Measurements from ENCODE around the gene CDK5RAP2. TPM values are rescaled to one million over a fixed set of nuclear protein-coding genes. Genes with fewer than 3 reads are reported as not detected.

The CDK5RAP2 gene
- polyA plus RNA-seq, 1 donor (not counting 4 experiments of a cell fraction or from before 2014, with no cell fraction given): 22.4 TPM

DNA sequence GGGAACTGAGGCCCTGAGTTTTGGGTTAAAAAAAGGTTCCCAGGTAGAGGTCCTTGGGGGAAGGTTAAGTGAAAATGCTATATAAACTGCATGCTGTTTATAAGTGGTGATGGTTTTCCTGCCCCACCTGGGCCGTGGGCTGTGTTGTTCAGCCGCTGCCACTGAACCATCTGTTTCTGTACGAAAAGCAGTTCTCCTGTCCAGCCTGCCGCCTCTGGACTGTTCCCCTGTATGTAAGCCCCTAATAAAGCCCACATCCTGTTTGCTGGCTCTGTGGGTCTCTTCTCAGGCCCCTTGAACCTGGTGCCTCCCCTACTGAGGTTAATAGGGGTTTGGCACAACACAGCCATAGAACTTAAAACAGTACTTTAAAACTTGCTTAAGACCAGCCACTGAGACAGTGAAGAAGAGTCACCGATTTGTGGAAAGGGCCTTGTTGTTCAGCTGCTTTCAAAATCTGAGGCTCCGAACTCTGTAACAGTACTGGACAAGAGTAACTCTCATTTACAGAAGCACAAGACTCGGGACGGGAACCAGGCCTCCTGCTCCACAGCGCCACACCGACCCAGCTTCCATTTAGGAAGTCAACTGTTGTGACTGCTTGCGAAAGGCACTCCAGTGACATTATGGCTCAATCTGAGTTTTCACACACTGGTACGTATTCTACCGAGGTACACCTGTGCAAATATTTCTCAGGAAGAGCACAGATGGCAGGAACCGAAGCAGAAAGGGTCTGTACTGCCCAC, 192.5 kb downstream of the CDK5RAP2 start:
- H3K4me2 ChIP-seq (ENCODE audit: control insufficient read depth, extremely low read depth, insufficient read depth, low read depth, low read length): no peak overlapping the region
- no peak for DNase-seq (ENCODE audit: low read depth, low spot score)
- no peaks in the 10 kb centered on the region for H3K4me1 ChIP-seq (ENCODE audit: control insufficient read depth, extremely low read depth, insufficient read depth, low read length)
- no peak overlapping the region for H3K4me3 ChIP-seq (ENCODE audit: control insufficient read depth in 2 of 3, extremely low read depth in 1 of 3, insufficient read depth in 2 of 3, low read depth in 1 of 3, low read length in 3 of 3)
- H3K9me3 ChIP-seq (ENCODE audit: control insufficient read depth, low read depth, low read length): no peaks in the 10 kb centered on the region
- no peaks in the 10 kb centered on the region for H3K79me2 ChIP-seq (ENCODE audit: control insufficient read depth, insufficient read depth, low read length)
- H3K36me3 ChIP-seq (ENCODE audit: control insufficient read depth in 2 of 2, extremely low read depth in 1 of 2, insufficient read depth in 2 of 2, low read length in 2 of 2): peaks cover 9 to 28% of the 10 kb centered on the region in 2 experiments
- no peaks in the 10 kb centered on the region for H3K9me1 ChIP-seq (ENCODE audit: control insufficient read depth, extremely low read depth, insufficient read depth, low read length)
- dilution Hi-C loops (cut with MboI; ENCODE audit: extremely low pct_ligation_motif_present, low sequenced_read_pairs): no loop called here
- no peak for FAIRE-seq
- H3K9ac ChIP-seq (ENCODE audit: control insufficient read depth, extremely low read depth, insufficient read depth, low read length): no peak overlapping the region
- H2AFZ ChIP-seq (ENCODE audit: control insufficient read depth, low read length): no peak overlapping the region
- no peaks in the 10 kb centered on the region for H4K20me1 ChIP-seq (ENCODE audit: control insufficient read depth, extremely low read depth, insufficient read depth, low read length)
- H3K27ac ChIP-seq (ENCODE audit: control insufficient read depth, insufficient read depth, low read length): no peak overlapping the region
- TF ChIP-seq EZH2 (IDR thresholded peaks at IDR 0.05; ENCODE audit: low read length) (no peak), CTCF (optimal IDR thresholded peaks at IDR 0.05 in 1 of 3, IDR thresholded peaks at IDR 0.05 in 1 of 3, conservative IDR thresholded peaks at IDR 0.05 in 1 of 3; ENCODE audit: extremely low read depth in 1 of 3, insufficient read depth in 2 of 3, low read length in 3 of 3) (no peak)
- no peaks in the 10 kb centered on the region for H3K27me3 ChIP-seq (ENCODE audit: control insufficient read depth, extremely low read depth, insufficient read depth, low read length)

DNA sequence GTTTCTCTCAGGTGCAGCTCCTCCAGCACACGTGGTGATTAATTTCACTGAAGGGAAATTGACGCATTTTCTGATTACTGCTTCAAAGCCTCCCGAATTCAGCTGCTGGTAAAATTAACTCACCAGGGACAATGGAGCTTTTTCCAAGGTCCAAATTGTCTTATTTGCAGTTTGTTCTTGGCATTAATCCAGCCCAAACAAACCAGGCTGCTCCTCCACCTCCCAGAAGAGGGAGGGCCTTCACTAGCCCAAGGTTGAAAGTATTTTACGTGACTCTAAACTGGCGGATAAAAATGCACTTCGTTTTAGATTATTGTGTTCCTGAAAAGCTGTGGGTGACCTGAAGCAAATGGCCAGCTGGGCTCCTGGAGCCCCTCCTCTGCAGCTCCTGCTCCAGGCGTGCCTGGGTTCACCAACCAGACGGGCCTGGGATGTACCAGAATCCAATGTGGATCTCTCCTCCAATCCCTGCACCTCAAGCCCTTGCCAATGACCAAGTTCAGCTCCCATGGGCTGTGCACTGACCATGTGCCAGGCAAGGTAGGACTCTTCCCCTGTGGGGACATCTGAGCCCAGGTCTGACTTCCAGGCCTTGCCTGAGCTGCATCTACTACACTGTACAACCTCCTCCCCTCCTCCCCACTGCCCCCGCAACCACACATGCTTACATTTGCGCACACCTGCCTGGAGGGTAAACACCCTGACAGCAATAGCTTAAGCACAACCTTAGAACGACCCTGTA, 193.4 kb downstream of the CDK5RAP2 start:
- Histone ChIP-seq H3K36me3 (ENCODE audit: control insufficient read depth in 2 of 2, extremely low read depth in 1 of 2, insufficient read depth in 2 of 2, low read length in 2 of 2) (peaks cover 8 to 21% of the 10 kb centered on the region in 2 experiments), H3K27me3 (ENCODE audit: control insufficient read depth, extremely low read depth, insufficient read depth, low read length) (no peaks in the 10 kb centered on the region), H2AFZ (ENCODE audit: control insufficient read depth, low read length) (no peak overlapping the region), H3K4me2 (ENCODE audit: control insufficient read depth, extremely low read depth, insufficient read depth, low read depth, low read length) (no peak overlapping the region), H3K4me3 (ENCODE audit: control insufficient read depth in 2 of 3, extremely low read depth in 1 of 3, insufficient read depth in 2 of 3, low read depth in 1 of 3, low read length in 3 of 3) (no peak overlapping the region), H4K20me1 (ENCODE audit: control insufficient read depth, extremely low read depth, insufficient read depth, low read length) (no peaks in the 10 kb centered on the region), H3K9ac (ENCODE audit: control insufficient read depth, extremely low read depth, insufficient read depth, low read length) (no peak overlapping the region), H3K79me2 (ENCODE audit: control insufficient read depth, insufficient read depth, low read length) (no peaks in the 10 kb centered on the region), H3K4me1 (ENCODE audit: control insufficient read depth, extremely low read depth, insufficient read depth, low read length) (no peaks in the 10 kb centered on the region), H3K9me1 (ENCODE audit: control insufficient read depth, extremely low read depth, insufficient read depth, low read length) (no peaks in the 10 kb centered on the region), H3K27ac (ENCODE audit: control insufficient read depth, insufficient read depth, low read length) (no peak overlapping the region), H3K9me3 (ENCODE audit: control insufficient read depth, low read depth, low read length) (no peaks in the 10 kb centered on the region)
- dilution Hi-C loops (cut with MboI; ENCODE audit: extremely low pct_ligation_motif_present, low sequenced_read_pairs): no loop called here
- TF ChIP-seq EZH2 (IDR thresholded peaks at IDR 0.05; ENCODE audit: low read length): no peak
- no peak for TF ChIP-seq CTCF (optimal IDR thresholded peaks at IDR 0.05 in 1 of 3, IDR thresholded peaks at IDR 0.05 in 1 of 3, conservative IDR thresholded peaks at IDR 0.05 in 1 of 3; ENCODE audit: extremely low read depth in 1 of 3, insufficient read depth in 2 of 3, low read length in 3 of 3)
- FAIRE-seq (no peak), DNase-seq (ENCODE audit: low read depth, low spot score) (no peak)
